Fibroblast of villous mesenchyme (primary cell): ENCODE results near the gene MCTP2. TPM values are rescaled to one million over a fixed set of nuclear protein-coding genes. Genes with fewer than 3 reads are reported as not detected.

Experiments used
- DNase-seq: peaks from one replicate; pipeline ENCODE4 v3.0.0-alpha.2; 2010; ENCODE audit warnings: low read depth
- H3K4me3 ChIP-seq: 2 replicates; pipeline ENCODE4 v1.5.1; 2011; ENCODE audit warnings: low read depth, mild to moderate bottlenecking, low read length
- CTCF ChIP-seq: IDR thresholded peaks from 2 replicates; pipeline ENCODE4 v1.5.1; 2012; ENCODE audit warnings: low read depth, mild to moderate bottlenecking, low read length; ENCODE audit not compliant: insufficient read depth
- total RNA-seq: library from RNA; depleted of rRNA; stranded (reverse); fragments of >200 nt; gene quantifications from 2 replicates; pipeline ENCODE4 v1.2.3, GENCODE V29; 2012

Gene MCTP2
- total RNA-seq, 1 donor: 2.2 TPM

DNA sequence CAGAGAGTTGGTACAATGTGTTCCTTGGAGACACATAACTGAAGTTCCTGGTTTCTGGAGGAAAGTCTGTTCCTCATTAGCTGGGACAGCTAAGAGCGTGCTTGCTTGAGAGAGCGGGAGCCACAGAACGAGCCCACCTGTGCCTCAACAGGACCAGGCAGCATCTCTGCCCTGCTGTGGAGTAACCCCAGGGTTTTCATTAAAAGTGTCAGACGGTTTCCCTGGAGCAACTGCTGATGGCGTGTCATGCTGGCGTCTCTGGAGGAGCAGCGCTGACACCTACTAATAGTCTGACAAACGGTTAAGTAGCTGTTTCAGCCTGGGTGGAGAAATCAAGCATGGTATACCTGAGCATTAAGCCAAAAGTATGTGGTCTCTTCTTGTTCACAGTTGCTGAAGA lies 150.0 kb downstream of the MCTP2 start:
- no peak for DNase-seq
- H3K4me3 ChIP-seq: no peak overlapping the region
- TF ChIP-seq CTCF: no peak

- no peak for DNase-seq
- H3K4me3 ChIP-seq: no peak overlapping the region
- no peak for TF ChIP-seq CTCF
These were observed 151.7 kb downstream of the MCTP2 start for GRCh38 chr15:94383041-94383440.

- DNase-seq: no peak
- no peak overlapping the region for H3K4me3 ChIP-seq
- TF ChIP-seq CTCF: no peak
These were observed 152.3 kb downstream of the MCTP2 start for GRCh38 chr15:94383706-94384105.

DNA sequence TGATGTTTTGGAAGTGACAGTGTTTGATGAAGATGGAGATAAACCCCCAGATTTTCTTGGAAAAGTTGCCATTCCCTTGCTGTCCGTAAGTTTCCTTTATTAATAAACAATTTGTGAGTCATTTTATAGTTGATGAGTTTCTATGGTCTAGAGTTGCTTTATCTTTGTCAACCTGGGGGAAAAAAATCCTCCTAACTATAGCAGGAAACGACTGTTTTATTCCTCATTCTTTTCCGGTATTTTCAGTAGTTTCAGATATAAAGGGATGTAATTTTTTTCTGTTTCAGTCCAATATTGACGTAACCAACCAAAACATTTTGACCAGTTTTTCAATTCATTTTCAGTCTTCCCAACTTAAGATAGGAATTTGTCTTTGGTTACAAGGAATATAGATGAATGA lies 154.1 kb downstream of the MCTP2 start:
- no peak overlapping the region for H3K4me3 ChIP-seq
- TF ChIP-seq CTCF: no peak
- no peak for DNase-seq

- TF ChIP-seq CTCF: no peak
- no peak overlapping the region for H3K4me3 ChIP-seq
- DNase-seq: no peak
These were observed 155.0 kb downstream of the MCTP2 start for GRCh38 chr15:94386351-94386750.

GRCh38 chr15:94387442-94387841 lies 156.1 kb downstream of the MCTP2 start:
- no peak for DNase-seq
- no peak overlapping the region for H3K4me3 ChIP-seq
- no peak for TF ChIP-seq CTCF

DNA sequence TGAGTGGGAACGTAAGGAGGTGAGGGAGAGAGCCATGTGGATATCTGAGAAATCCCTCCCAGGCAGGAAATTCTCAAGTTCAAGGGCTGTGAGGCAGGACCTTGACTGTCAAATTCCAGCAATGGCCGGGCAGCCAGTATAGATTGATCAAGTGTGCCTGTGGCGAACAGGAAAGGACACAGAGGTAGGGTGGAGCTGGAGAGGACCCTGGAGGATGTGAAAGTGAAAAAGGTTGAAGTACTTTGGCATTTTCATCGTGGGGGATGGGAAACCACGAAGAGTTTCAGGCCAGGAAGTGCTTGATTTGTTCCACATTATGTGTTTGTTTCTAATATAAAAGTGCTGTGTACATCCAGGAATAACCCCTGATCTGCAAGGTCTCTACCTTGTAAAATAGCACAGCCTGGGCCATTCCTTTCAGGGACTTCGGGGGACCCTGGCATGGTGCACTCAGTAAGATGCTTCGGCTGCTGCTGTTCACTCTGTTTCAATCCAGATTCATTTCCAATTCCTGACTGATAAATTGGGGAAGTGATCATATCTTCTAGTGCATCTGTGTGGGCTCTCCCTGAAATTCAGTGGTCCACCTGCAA lies 156.6 kb downstream of the MCTP2 start:
- TF ChIP-seq CTCF: no peak
- no peak for DNase-seq
- no peak overlapping the region for H3K4me3 ChIP-seq
